IPS-18c (cell line): ENCODE results near the gene ADGRL2.

Experiments
- H3K4me3 ChIP-seq: 2 replicates; pipeline ENCODE4 v1.7.0; 2013; ENCODE audit warnings: low read depth, mild to moderate bottlenecking, low read length, moderate library complexity; ENCODE audit not compliant: insufficient read depth
- H3K9me3 ChIP-seq: one replicate; pipeline ENCODE4 v1.6.1; 2013; ENCODE audit warnings: mild to moderate bottlenecking, low read length, moderate library complexity; ENCODE audit not compliant: control insufficient read depth, insufficient read depth

Gene ADGRL2

DNA sequence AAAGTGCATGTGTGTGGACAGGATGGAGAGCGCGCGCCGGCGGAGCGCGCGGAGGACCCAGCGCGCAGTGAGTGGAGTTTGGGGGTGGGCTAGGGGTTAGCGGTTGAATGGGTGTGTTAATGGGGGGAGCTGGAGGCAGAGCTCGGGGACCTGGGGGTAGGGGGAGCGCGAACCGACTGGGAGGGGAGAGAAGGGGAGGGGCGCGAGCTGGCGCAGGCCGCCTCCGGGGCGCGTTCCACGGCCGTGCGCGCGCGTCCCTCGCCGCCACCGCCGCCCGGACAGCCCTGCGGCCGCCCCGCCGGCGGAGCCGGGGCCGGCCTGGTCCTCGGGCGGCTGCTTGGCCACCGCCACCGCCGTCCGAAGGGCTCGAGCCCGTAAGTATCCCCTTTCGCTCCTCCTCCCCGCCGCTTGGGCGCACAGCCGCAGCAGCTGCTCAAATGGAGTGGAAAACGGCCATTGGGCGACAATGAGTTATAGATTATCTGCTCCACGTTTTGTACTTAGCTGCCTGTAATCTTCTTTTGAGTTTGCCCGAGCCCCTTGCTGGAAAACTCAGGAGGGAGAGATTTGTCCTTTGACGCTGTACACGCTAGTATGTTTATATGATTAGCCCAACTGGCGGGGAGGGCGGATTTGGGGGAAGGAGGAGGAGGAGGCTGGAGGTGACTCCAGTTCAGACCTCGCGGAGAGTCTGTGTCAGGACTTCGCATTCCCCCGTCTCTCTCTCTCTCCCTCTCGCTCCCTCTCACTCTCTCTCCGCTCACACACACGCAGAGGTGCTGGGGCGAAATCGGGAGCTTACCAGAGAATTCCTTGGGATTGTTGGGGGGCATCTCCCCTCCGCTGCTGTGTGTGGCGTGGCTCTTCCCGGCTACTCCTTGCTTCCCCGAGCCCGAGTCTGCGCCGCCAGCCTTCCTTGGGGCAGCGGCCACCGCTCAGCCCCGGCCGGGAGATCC lies at the start of gene ADGRL2:
Gene ADGRL2 (plus strand): TSS at position 240 of the 956 bp plus-strand sequence. CDS start 36,051 bp downstream, outside the sequence.
- H3K9me3 ChIP-seq: no peaks in the 10 kb centered on the region
- peak within 1 kb of the TSS; percentile 90 for H3K4me3 ChIP-seq

DNA sequence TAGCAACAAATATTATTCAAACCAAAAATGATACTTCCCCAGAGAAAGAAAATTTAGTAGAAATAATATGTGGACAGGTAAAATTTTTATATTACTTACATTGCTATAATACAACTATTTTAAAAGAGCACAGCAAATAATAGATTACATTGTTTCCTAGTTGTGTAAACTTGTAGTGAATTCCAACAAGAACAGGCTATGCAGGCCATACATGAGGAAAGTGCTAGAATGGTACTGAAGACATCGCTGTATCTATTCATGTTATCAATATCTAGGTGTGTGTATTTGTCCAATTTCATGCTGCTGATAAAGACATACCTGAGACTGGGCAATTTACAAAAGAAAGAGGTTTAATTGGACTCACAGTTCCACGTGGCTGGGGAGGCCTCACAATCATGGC lies 47.9 kb upstream of the ADGRL2 start:
- Histone ChIP-seq H3K9me3 (no peaks in the 10 kb centered on the region), H3K4me3 (no peak overlapping the region)

DNA sequence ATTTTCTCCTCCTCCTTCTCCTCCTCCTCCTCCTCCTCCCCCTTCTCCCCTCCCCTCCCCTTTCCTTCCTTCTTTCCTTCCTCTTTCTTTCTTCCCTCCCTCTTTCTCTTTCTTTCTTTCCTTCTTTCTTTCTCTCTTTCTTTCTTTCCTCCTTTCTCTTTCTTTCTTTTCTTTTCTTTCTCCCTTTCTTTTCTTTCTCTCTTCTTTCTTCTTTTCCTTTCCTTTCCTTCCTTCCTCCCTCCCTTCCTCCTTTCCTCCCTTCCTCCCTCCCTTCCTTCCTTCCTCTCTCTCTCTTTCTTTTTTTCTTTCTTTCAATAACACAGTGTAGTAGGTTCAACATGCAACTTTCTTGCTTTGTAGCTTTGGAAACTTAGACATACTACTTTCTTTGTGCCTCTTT lies 46.3 kb upstream of the ADGRL2 start:
- H3K4me3 ChIP-seq: no peak overlapping the region
- no peaks in the 10 kb centered on the region for H3K9me3 ChIP-seq

DNA sequence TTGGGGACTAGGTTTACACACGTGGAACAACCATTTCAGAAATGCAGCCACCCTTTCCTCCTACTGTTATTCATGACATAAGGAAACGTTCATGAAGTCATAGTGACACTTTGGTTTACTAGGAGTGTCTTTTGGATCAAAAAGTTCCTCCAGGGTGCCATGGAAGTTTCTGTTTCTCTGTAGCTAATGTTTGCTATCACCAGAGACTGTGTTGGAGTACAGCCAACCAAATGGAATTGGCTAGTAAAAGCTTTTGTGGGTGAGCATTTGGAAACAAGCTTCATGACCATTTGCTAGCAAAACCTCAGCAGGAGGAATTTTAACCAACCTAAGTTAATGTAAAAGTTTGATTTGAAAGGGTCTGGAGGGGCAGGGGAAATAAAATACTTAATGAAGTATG lies 43.9 kb upstream of the ADGRL2 start:
- Histone ChIP-seq H3K4me3 (no peak overlapping the region), H3K9me3 (no peaks in the 10 kb centered on the region)

DNA sequence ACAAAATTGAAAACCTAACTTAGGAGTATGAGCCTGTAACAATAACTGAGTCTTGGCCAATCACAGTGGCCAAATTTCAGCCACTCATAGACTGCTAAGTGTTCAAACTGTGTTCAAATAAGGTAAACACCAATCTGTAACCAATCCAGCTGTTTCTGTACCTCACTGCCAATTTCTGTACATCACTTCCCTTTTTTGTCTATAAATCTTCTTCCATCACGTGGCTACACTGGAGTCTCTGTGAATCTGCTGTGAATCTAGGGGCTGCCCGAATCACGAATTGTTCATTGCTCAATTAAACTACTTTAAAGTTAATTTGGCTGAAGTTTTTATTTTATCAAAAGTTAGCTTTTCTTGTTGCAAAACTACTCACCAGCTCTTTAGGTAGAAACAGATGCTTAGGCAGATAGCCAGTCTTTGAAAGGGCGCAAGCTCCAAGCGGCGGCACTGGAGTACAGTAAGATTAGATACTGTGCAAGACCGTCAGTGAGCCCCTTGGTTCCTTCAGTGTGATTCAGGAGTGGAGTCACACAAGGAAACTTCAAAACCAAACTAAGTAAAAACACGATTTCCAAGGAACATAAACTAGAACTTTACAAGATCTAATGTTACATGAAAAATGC lies 43.2 kb upstream of the ADGRL2 start:
- Histone ChIP-seq H3K9me3 (no peaks in the 10 kb centered on the region), H3K4me3 (no peak overlapping the region)

DNA sequence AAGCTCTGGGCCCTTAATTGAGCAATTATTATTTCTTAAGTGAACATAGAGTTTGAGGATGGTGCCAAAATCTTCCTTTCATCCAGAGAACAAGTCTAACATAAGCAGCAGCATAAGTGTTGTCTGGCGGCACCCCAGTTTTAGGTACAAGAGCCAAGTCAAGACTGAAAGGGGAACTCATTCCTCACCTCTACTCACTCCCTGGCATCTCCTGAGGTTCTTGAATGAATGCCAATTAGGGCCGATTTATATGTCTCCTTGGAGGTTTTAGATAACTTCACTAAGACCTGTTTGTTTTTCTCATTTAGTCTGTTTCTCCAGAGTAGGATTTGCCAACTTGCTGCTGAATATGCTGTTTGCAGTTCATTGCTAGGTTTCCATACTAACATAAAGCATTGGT lies 42.6 kb upstream of the ADGRL2 start:
- Histone ChIP-seq H3K9me3 (no peaks in the 10 kb centered on the region), H3K4me3 (no peak overlapping the region)

DNA sequence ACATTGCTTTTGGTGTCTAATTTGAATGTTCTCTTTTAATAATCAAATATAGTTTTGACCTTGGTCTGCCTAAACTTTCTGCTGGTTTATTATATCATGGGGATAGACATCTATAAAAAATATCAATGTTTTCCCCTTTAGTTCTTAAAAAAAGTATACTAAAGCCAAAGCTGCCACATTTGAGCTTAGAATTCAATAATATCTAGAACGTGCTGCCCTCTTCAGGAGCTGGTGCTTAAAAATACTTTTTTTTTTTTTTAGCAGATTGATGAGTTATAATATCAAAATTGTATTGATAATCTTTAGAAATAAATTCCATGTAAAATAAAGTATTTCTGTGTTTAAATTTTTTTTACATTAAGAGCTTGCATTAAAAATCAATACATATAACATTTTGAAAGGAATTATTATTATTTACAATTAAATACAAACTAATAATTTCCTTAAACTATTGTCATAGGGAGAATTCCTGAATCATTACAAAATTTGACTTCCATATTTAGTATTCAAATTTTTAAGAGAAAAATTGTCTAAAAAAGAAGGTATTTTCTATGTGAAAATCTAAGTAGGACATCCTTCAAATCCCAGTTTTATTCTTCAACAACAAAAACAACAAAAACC lies 40.1 kb upstream of the ADGRL2 start:
- H3K4me3 ChIP-seq: no peak overlapping the region
- no peaks in the 10 kb centered on the region for H3K9me3 ChIP-seq

DNA sequence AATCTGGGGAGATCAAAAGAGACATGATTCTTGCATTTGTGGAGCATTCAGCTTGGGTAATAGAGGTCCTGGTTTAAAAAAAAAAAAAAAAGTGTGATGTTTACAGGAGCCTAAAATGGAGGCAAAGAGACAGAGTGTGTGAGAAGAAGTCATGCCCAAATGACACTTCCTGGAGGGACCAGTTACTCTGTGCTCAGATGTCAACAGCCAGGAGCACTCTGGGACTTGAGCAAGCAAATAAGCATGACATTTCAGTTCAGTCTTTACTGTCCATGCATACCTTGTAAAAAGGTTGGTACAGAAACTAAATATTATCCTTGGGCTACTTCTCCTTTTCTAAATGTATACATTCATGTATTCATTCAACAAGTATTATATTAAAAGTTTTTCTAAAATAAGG lies 25.2 kb upstream of the ADGRL2 start:
- H3K4me3 ChIP-seq: no peak overlapping the region
- H3K9me3 ChIP-seq: no peaks in the 10 kb centered on the region

DNA sequence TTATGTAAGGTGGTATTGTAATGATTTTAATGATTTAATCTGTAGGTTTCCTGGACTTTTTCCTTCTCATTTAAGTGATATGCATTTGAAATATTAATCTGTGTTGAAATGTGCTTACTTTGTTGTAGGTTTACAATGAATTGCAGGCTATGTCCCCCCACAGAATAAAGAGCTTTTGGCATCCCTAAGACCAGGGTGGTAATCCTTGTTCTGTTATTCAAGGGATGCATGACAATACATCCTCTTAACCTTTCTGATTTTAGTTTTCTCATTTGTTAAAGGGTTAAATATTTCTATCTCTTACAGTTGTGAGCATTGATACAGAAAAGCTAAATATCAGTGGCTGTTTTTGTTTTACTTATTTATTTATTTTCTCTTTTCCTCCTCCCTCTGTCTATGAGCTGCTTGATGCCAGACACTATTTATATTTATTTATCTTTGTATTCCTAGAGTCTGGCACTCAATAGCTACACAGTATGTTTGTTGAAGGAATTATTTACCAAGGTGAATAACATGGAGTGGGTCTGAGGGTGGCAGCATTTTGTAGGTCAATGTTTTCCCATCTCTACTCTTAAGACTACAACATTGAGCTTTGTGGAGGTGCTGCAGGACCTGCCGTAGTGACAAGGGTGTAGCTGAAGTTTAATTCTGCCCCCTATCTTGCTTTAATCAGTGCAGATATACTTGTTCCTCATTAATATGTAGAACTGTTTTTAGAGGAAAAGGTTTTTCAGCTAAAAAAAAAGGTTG lies 19.9 kb upstream of the ADGRL2 start:
- Histone ChIP-seq H3K4me3 (no peak overlapping the region), H3K9me3 (no peaks in the 10 kb centered on the region)

DNA sequence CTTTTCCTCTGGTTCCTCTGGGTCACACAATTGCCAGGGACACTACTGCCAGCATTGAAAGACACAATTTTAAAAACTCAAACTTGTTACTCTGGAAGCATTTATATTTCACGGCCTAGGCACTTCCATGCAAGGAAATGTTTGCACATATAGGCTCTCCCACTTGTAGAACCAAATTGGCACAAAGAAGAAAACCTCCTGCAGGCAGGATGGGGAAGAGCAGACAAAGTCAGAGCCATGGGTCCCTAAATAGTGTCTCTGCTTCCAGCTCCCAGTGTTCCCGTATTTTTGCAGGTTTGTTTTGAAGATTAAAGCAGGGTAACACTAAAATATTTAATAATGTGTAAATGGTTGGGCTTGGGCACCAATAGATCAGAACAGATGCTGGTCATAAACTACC lies 19.0 kb upstream of the ADGRL2 start:
- no peaks in the 10 kb centered on the region for H3K9me3 ChIP-seq

DNA sequence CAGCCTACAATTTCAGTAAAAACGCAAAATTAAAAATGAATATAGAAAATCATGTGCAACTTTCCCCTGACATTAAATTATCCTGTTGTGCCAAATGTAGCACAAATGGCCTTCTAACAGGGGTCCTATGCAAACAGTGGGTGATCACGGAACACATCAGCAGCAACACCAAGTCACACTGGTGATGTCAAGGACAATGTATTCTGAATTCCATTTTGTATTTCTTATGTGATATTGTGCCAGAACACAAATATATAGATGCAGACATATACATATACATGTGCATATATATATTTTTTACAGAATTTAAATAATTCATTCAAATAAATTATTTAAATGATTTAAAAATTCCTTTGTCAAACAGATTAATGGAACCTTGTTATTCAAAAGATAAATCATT lies 8.6 kb upstream of the ADGRL2 start:
- Histone ChIP-seq H3K9me3 (no peaks in the 10 kb centered on the region), H3K4me3 (no peak overlapping the region)

More for the DNA sequence above, 19.0 kb upstream of the ADGRL2 start:
- no peak overlapping the region for H3K4me3 ChIP-seq

DNA sequence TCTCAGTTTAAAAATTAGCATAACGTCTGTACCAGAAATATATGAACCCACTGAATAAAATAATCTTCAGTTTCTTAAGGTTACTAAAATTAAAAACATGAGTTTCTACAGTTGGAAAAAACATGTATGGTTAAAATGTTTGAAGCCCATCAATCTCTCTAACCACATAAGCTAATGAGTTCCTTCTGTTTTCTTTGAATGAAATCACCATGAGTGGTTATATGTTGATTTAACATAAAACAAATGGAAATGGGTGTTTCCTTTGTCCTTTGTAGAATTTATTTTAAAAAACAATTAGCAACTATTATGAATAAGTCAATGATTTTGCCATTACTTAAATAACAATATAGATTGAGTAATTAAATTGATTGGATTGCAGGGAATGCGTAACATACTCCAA lies 3.0 kb upstream of the ADGRL2 start:
- Histone ChIP-seq H3K9me3 (no peaks in the 10 kb centered on the region), H3K4me3 (no peak overlapping the region)

DNA sequence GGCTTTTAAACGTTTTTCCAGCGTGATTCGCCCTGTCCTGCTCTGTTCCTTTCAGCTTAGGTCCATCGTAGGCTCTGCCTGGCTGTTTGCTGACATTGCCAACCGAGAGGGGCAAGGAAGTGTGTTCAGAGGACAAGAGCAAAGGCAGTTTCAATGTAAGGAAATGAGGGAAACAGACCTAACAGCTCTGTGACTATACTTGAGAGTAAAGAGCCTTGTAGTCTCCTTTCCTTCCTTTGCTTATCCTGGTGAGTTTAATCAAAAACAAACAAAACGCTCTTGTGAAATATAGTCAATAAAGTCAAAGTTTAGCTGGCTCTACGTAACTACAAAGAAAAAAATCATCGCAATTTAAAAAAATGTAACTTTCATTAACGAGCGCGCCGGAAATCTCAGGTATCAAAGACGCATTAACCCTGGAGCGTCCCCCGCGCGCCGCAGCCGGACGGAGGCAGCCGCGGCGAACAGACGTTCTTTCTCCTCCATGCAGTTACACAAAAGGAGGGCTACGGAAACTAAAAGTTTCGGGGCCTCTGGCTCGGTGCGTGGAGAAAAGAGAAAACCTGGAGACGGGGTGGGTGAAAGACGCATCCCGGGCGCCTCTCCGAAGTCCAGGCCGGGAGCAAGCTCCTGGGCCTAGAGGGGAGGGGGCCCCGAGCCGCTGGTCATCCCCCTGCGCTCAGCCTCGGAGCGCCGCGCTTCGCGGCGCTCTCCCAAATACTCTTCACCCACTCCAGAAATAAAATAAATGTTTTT lies 617 bp upstream of the ADGRL2 start:
- peak overlapping the region; percentile 90 for H3K4me3 ChIP-seq

DNA sequence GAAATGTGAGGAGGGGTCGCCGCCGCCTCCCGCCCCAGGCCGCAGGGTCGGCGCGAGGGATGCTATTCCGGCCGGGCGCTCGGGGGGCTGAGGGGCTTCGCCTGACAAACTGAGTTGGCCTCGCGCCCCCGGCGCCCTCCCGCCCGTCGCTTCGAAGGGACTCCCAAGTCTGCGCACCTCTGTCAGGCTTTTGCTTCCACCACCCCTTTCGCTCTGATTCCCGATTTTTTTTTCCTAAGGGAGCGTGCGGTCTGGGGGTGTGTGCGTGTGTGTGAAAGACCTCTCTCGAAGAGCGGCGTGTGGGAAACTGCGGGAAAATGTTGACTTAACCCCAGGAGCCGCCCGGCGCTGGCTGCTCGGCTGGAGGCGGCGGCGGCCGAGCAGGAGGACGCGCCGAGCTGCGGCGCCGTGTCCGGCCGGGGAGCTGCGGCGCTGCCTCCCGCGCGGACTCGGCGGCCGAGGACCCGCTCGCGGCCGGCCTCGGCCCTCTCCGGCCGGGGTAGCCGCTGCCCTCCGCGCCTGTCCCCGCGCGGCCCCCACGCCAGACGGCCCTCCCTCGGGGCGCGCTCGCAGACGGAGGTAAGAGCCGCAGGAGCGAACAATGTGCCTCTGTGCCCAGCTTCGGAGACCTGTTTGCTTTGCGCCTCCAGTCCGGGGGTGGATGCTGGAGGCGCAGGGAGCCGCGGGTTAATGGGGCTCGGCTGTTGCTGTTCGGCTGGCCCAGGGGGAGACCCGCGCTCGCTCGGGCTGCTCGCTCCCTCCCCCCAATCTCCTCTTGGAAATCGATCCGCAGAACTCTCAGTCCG lies 1.1 kb downstream of the ADGRL2 start:
- H3K9me3 ChIP-seq: no peaks in the 10 kb centered on the region
- H3K4me3 ChIP-seq: peak overlapping the region; percentile 90

More for the DNA sequence above, 617 bp upstream of the ADGRL2 start:
- no peaks in the 10 kb centered on the region for H3K9me3 ChIP-seq

DNA sequence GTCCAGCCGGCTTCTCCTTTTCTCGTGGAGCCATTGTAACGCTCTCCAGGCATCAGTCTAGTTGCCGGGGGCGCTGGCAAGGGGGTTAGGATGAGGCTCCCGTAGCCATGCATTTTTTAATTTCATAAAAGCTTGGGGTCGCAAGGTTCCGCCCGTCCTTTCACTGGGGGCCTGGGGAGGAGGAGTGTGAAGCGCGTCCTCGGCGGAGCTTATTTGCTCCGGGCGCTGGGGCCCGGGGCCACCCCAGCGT lies 1.6 kb downstream of the ADGRL2 start:
- Histone ChIP-seq H3K9me3 (no peaks in the 10 kb centered on the region), H3K4me3 (peak overlapping the region; percentile 90)

DNA sequence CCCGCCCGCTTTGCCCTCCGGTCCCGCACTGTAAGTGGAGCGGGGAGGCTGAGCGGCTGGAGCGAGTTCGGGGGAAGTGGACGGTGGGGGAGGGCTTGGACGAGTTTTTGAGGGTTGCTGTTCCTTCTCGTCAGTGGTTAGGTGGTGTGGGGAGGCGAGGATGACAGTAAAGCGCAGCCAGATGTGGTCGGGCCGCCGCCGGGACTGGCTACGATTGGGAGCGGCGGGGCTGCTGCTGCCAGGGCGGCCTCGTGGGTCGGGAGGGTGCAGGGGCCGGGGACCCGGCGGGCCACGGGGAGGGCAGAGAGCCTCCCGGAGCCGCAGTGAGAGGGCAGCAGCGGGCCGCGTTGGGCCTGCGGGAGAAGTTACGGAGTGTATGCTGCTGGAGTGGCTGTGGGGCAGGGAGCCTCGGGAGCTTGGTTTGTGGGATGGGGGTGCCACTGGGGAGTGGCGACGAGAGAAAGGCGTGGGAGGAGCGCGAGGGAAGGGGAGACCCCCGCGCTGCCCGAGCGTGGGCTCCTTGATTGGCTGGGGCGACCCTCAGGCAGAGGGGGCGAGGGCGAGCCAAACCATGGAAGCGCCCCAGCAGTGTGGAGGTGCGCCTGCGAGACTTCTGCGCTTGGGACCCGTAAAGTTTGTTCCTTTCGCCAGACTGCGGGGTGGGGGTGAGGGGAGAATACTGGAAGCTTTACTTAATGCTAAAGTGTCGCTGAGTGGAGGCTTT lies 2.1 kb downstream of the ADGRL2 start:
- peak overlapping the region; percentile 90 for H3K4me3 ChIP-seq
- no peaks in the 10 kb centered on the region for H3K9me3 ChIP-seq
